Ovary (tissue), 3 donors: ENCODE data around the gene FFAR4.

Experiments
- CTCF ChIP-seq, 3 donors: fragments of 450-650 bp in 2 of 3; fragments of 200-600 bp in 1 of 3; IDR thresholded peaks; one replicate each; pipeline versions ENCODE4 v1.5.1 to v1.8.0; 2016 to 2022; ENCODE audit warnings: antibody characterized with exemption in 3 of 3, mild to moderate bottlenecking in 1 of 3
- EP300 ChIP-seq: sonication (generic); formaldehyde crosslinking; IDR thresholded peaks from one replicate; pipeline ENCODE4 v1.6.1; 2017; ENCODE audit warnings: antibody characterized with exemption
- POLR2A ChIP-seq: fragments of 450-650 bp; IDR thresholded peaks from one replicate; pipeline ENCODE4 v1.6.1; 2017; ENCODE audit warnings: antibody characterized with exemption, mild to moderate bottlenecking, moderate library complexity
- donor health status: DM: no; HTN: no; CAD: no.

- TF ChIP-seq CTCF (IDR thresholded peaks at IDR 0.05) (no peak), EP300 (no peak), POLR2A (no peak)
Observed at GRCh38 chr10:93570383-93570782, 3.9 kb downstream of the FFAR4 start.
